WTC11 (cell line): ENCODE measurements around the gene TULP3.

Experiments
- ZNF121 ChIP-seq: sonication (generic); formaldehyde crosslinking; IDR thresholded peaks from 2 replicates; pipeline ENCODE4 v1.8.0; 2023; ENCODE audit warnings: missing genetic modification reagents
- TF ChIP-seq, protein P1 (sequence below): fragments of 200-600 bp; IDR thresholded peaks from 2 replicates; pipeline ENCODE4 v1.8.0; 2022; ENCODE audit warnings: antibody characterized with exemption
- TF ChIP-seq, protein P2 (sequence below): sonication (generic); formaldehyde crosslinking; IDR thresholded peaks from 2 replicates; pipeline ENCODE4 v1.8.1; 2023; ENCODE audit warnings: mild to moderate bottlenecking, missing genetic modification reagents, moderate library complexity
- TF ChIP-seq, protein P3 (sequence below): sonication (generic); formaldehyde crosslinking; IDR thresholded peaks from 2 replicates; pipeline ENCODE4 v1.8.0; 2022; ENCODE audit warnings: mild to moderate bottlenecking, missing genetic modification reagents

DNA sequence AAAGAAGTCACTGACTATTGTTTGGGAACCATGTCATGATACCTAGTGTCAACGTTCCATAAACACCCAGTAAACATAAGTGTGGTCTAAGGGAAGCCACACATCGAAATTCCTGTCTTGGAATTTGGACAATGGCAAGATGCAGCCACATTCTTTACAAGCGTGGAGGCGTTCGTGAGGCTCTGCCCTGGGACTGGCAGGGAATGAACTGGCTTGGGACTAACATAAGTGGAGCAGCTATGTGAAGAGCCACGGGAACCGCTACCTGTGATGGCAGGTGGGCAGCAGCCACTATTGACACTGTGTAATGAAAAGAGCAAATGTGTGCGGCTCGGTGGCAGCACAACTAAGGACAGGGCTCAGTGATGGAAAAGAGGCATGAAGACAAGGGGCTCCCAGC, 45.9 kb upstream of the TULP3 start:
- TF ChIP-seq, protein P1, sequence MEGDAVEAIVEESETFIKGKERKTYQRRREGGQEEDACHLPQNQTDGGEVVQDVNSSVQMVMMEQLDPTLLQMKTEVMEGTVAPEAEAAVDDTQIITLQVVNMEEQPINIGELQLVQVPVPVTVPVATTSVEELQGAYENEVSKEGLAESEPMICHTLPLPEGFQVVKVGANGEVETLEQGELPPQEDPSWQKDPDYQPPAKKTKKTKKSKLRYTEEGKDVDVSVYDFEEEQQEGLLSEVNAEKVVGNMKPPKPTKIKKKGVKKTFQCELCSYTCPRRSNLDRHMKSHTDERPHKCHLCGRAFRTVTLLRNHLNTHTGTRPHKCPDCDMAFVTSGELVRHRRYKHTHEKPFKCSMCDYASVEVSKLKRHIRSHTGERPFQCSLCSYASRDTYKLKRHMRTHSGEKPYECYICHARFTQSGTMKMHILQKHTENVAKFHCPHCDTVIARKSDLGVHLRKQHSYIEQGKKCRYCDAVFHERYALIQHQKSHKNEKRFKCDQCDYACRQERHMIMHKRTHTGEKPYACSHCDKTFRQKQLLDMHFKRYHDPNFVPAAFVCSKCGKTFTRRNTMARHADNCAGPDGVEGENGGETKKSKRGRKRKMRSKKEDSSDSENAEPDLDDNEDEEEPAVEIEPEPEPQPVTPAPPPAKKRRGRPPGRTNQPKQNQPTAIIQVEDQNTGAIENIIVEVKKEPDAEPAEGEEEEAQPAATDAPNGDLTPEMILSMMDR = no peak
- TF ChIP-seq, protein P2, sequence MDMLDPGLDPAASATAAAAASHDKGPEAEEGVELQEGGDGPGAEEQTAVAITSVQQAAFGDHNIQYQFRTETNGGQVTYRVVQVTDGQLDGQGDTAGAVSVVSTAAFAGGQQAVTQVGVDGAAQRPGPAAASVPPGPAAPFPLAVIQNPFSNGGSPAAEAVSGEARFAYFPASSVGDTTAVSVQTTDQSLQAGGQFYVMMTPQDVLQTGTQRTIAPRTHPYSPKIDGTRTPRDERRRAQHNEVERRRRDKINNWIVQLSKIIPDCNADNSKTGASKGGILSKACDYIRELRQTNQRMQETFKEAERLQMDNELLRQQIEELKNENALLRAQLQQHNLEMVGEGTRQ = no peak
- TF ChIP-seq, protein P3, sequence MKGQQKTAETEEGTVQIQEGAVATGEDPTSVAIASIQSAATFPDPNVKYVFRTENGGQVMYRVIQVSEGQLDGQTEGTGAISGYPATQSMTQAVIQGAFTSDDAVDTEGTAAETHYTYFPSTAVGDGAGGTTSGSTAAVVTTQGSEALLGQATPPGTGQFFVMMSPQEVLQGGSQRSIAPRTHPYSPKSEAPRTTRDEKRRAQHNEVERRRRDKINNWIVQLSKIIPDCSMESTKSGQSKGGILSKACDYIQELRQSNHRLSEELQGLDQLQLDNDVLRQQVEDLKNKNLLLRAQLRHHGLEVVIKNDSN = no peak
- TF ChIP-seq ZNF121 (CRISPR knock-in tag) = no peak
